Measurements from ENCODE around the gene SH2B3.
"Not testable (repeated sequence)": the region's sequence is repeated elsewhere in the genome, so short reads cannot be mapped to it uniquely, and the experiment has no call there.

The SH2B3 gene

DNA sequence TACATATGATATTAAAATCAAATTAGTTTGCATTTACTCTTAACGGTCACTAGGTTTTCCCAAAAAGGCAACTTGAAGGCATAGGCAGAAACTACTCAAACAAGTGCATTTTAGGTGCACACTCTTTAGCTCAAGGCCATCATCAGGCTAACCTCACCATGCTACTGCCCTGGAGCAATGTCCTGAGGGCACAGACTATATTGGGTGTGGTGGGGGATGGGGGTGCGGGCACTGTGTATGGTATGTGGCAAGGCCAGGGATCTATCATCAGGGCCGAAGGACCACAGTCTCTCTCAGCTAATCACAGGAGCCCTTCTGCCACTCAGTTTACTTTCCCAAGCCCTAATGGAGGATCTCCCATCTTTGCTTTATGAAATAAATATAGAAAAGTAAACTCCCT is 51.9 kb downstream of the SH2B3 start:
- H2AFZ ChIP-seq (ENCODE audit: low read length): no peak overlapping the region
- no peaks in the 10 kb centered on the region for H3K4me1 ChIP-seq (ENCODE audit: low read length)
- TF ChIP-seq EZH2 (optimal IDR thresholded peaks at IDR 0.05; ENCODE audit: low read depth, low read length): no peak
- no peak for TF ChIP-seq EZH2phosphoT487 (IDR thresholded peaks at IDR 0.05; ENCODE audit: low read length)
- TF ChIP-seq, protein P1, sequence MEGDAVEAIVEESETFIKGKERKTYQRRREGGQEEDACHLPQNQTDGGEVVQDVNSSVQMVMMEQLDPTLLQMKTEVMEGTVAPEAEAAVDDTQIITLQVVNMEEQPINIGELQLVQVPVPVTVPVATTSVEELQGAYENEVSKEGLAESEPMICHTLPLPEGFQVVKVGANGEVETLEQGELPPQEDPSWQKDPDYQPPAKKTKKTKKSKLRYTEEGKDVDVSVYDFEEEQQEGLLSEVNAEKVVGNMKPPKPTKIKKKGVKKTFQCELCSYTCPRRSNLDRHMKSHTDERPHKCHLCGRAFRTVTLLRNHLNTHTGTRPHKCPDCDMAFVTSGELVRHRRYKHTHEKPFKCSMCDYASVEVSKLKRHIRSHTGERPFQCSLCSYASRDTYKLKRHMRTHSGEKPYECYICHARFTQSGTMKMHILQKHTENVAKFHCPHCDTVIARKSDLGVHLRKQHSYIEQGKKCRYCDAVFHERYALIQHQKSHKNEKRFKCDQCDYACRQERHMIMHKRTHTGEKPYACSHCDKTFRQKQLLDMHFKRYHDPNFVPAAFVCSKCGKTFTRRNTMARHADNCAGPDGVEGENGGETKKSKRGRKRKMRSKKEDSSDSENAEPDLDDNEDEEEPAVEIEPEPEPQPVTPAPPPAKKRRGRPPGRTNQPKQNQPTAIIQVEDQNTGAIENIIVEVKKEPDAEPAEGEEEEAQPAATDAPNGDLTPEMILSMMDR (IDR thresholded peaks at IDR 0.05; ENCODE audit: low read length): no peak

DNA sequence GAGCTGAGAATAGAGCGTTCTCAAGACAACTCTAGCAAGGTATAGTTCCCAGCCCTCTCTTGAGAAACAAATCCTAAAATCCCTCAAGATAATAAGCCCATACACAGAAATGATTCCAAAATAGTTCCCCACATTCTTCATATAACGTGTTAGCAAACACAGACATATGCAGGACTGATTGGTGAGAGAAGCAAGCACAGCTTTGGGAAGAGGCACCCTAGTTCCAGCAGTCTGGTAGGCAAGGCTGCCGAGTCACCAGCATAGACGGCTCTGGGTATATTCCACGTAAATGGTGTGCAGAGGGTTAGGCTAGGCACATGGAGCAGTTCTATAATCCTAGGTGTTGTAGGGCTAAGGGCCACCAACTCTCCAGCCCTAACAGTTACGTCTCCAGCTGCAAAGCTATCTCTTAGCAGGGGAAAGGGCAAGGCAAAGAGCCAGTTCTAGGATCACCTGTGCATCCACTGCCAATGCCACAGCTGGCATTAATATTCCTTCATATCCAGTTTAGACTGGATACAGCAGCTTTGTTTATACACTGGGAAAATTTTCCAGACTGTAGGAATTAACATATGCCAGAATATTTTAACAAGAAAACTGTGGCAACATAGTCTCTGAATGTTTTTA is 52.9 kb downstream of the SH2B3 start:
- no peaks in the 10 kb centered on the region for H3F3A ChIP-seq (ENCODE audit: insufficient read depth, low read length)
- no peaks in the 10 kb centered on the region for H3K79me2 ChIP-seq (ENCODE audit: low read length)
- no peaks in the 10 kb centered on the region for H3K9me2 ChIP-seq (replicated peaks; ENCODE audit: insufficient read depth, low read length)
- no peaks in the 10 kb centered on the region for H3K9me3 ChIP-seq (replicated peaks; ENCODE audit: insufficient read depth, low read length)
- H2AFZ ChIP-seq (ENCODE audit: low read length): no peak overlapping the region
- H3K9ac ChIP-seq (ENCODE audit: low read length): no peak overlapping the region
- H3K4me2 ChIP-seq (ENCODE audit: low read depth, low read length): no peak overlapping the region
- DNase-seq: no peak
- no peak overlapping the region for H3K27ac ChIP-seq (ENCODE audit: low read length)
- H3K4me3 ChIP-seq (ENCODE audit: low read length): no peak overlapping the region
- TF ChIP-seq, protein P1 (IDR thresholded peaks at IDR 0.05; ENCODE audit: low read length): no peak
- TF ChIP-seq EZH2phosphoT487 (IDR thresholded peaks at IDR 0.05; ENCODE audit: low read length) (no peak), EZH2 (optimal IDR thresholded peaks at IDR 0.05; ENCODE audit: low read depth, low read length) (no peak)
- no peaks in the 10 kb centered on the region for H3K36me3 ChIP-seq (replicated peaks; ENCODE audit: insufficient read depth, low read length)
- H3K4me1 ChIP-seq (ENCODE audit: low read length): no peaks in the 10 kb centered on the region
- no peaks in the 10 kb centered on the region for H4K20me1 ChIP-seq (ENCODE audit: insufficient read depth, low read length)
- no peaks in the 10 kb centered on the region for H3K27me3 ChIP-seq (replicated peaks; ENCODE audit: insufficient read depth, low read length)

More for the DNA sequence above, 51.9 kb downstream of the SH2B3 start:
- Histone ChIP-seq H3K9me3 (replicated peaks; ENCODE audit: insufficient read depth, low read length) (no peaks in the 10 kb centered on the region), H3K27me3 (replicated peaks; ENCODE audit: insufficient read depth, low read length) (no peaks in the 10 kb centered on the region), H3K9me2 (replicated peaks; ENCODE audit: insufficient read depth, low read length) (no peaks in the 10 kb centered on the region), H3K4me2 (ENCODE audit: low read depth, low read length) (no peak overlapping the region), H3K4me3 (ENCODE audit: low read length) (no peak overlapping the region), H3K27ac (ENCODE audit: low read length) (no peak overlapping the region), H3K79me2 (ENCODE audit: low read length) (no peaks in the 10 kb centered on the region), H3K36me3 (replicated peaks; ENCODE audit: insufficient read depth, low read length) (no peaks in the 10 kb centered on the region), H3F3A (ENCODE audit: insufficient read depth, low read length) (no peaks in the 10 kb centered on the region), H4K20me1 (ENCODE audit: insufficient read depth, low read length) (no peaks in the 10 kb centered on the region), H3K9ac (ENCODE audit: low read length) (no peak overlapping the region)
- no peak for DNase-seq

DNA sequence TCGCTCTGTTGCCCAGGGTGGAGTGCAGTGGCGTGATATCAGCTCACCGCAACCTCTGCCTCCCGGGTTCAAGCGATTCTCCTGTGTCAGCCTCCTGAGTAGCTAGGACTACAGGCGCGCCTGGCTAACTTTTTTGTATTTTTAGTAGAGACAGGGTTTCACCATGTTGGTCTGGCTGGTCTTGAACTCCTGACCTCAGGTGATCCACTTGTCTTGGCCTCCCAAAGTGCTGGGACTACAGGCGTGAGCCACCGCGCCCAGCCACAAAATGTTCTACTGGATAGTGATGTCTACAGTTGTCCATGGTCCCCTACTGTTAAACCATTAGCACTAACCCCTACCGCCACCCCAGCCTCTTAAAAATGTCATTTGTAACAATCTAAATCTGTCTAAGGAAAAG is 54.4 kb downstream of the SH2B3 start:
- H2AFZ ChIP-seq (ENCODE audit: low read length); H3K4me3 ChIP-seq (ENCODE audit: low read length); H3F3A ChIP-seq (ENCODE audit: insufficient read depth, low read length); H3K9me3 ChIP-seq (replicated peaks; ENCODE audit: insufficient read depth, low read length); H3K4me1 ChIP-seq (ENCODE audit: low read length); H3K9ac ChIP-seq (ENCODE audit: low read length); H3K36me3 ChIP-seq (replicated peaks; ENCODE audit: insufficient read depth, low read length); H3K27me3 ChIP-seq (replicated peaks; ENCODE audit: insufficient read depth, low read length); H3K27ac ChIP-seq (ENCODE audit: low read length); H3K4me2 ChIP-seq (ENCODE audit: low read depth, low read length); H4K20me1 ChIP-seq (ENCODE audit: insufficient read depth, low read length); DNase-seq; H3K79me2 ChIP-seq (ENCODE audit: low read length); H3K9me2 ChIP-seq (replicated peaks; ENCODE audit: insufficient read depth, low read length): not testable (repeated sequence)

DNA sequence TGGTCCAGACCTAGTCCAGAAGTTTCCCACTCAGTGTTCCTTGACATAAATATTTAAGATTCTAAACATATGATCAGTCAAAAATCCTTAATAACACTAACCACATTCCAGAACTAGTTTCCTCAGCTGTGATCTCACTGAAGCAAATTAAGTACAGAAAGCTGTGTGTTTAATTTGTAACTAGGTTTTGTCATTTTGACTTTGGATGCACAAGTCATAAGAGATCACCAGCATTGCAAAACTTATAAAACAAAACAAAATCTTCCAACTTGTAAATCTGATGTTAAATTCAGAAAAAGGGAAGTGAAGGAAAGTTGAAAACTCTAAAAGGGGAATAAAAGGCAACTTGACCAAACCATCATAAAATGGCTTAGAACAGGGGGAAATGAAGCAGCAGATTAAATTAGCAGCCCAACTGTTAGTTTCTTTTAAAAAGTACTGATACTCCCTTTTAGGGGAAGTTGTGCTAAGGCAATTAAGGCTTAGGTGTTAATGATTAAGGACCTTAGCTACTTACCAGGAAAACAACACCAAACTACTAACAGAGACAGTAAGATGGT is 56.6 kb downstream of the SH2B3 start:
- no peak for DNase-seq
- no peaks in the 10 kb centered on the region for H3K4me1 ChIP-seq (ENCODE audit: low read length)
- H3K27ac ChIP-seq (ENCODE audit: low read length): no peak overlapping the region
- H3K36me3 ChIP-seq (replicated peaks; ENCODE audit: insufficient read depth, low read length): no peaks in the 10 kb centered on the region
- H3K9me2 ChIP-seq (replicated peaks; ENCODE audit: insufficient read depth, low read length): no peaks in the 10 kb centered on the region
- no peaks in the 10 kb centered on the region for H3K79me2 ChIP-seq (ENCODE audit: low read length)
- no peaks in the 10 kb centered on the region for H3K27me3 ChIP-seq (replicated peaks; ENCODE audit: insufficient read depth, low read length)
- no peak overlapping the region for H2AFZ ChIP-seq (ENCODE audit: low read length)
- no peaks in the 10 kb centered on the region for H4K20me1 ChIP-seq (ENCODE audit: insufficient read depth, low read length)
- TF ChIP-seq EZH2 (optimal IDR thresholded peaks at IDR 0.05; ENCODE audit: low read depth, low read length): no peak
- TF ChIP-seq, protein P1 (IDR thresholded peaks at IDR 0.05; ENCODE audit: low read length): no peak
- no peak for TF ChIP-seq EZH2phosphoT487 (IDR thresholded peaks at IDR 0.05; ENCODE audit: low read length)
- H3K4me2 ChIP-seq (ENCODE audit: low read depth, low read length): no peak overlapping the region
- no peaks in the 10 kb centered on the region for H3K9me3 ChIP-seq (replicated peaks; ENCODE audit: insufficient read depth, low read length)
- H3F3A ChIP-seq (ENCODE audit: insufficient read depth, low read length): no peaks in the 10 kb centered on the region
- no peak overlapping the region for H3K4me3 ChIP-seq (ENCODE audit: low read length)
- no peak overlapping the region for H3K9ac ChIP-seq (ENCODE audit: low read length)
